Globus pallidus (tissue), 1 donor: ENCODE results near the gene AR.

Experiments used
- DNase-seq: peaks from one replicate; pipeline ENCODE4 v3.0.0-alpha.2; 2015; ENCODE audit warnings: low spot score

Gene AR

GRCh38 chrX:67563469-67564448, 19.9 kb downstream of the AR start:
- no peak for DNase-seq

- DNase-seq: no peak
Measured at GRCh38 chrX:67564475-67564874, 20.7 kb downstream of the AR start.

DNA sequence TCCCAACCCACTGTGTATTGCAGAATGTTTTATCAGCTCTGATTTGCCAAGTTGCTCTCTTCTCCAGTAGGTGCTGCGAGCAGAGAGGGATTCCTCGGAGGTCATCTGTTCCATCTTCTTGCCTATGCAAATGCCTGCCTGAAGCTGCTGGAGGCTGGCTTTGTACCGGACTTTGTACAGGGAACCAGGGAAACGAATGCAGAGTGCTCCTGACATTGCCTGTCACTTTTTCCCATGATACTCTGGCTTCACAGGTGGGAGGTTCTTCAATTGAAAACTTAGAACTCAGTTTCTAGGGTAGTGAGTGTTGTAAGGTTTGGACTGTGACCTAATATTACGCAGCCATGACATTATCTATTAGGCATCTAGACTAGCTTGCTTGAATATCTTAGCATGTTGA, 24.9 kb downstream of the AR start:
- DNase-seq: no peak

DNA sequence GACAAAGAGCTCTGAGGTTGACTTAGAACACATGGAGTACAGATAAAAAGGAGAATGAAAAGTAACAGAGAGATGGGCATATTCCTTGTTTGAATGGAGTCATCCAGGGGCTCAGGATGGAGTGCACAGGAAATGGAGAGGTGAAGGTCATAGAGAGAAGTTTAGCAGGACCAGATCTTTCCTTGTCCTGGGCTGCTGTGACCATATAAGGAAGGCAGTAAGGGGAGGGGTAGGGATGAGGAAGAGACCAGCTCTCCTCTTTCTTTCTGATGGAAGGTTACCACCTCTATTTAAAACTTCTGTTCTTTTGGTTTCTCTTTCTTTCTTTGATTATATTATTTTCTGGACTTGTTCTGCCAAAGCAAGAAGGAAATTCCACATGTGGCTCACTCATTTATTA, 27.0 kb downstream of the AR start:
- no peak for DNase-seq

GRCh38 chrX:67574696-67575095, 30.9 kb downstream of the AR start:
- DNase-seq: no peak

DNA sequence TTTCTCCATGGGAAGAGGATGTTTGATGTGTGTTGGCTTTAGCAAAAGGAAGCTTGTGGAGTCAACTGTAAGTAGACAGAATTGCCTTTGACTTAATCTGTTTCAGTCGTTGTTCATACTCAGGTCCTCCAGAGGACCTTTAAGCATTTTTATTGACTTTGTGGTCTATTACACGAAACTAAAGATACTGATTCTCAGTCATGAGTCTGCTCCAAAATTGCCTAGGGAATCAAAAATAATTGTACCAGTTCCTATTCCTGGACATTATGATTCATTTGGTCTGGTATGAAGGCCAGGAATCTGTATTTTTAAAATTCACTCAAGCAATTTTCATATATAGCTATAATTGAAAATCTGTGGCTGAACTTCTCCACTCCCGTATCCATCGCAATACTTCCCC, 38.6 kb downstream of the AR start:
- no peak for DNase-seq

- DNase-seq: no peak
Measured at GRCh38 chrX:67583171-67583570, 39.4 kb downstream of the AR start.

GRCh38 chrX:67585401-67585800, 41.6 kb downstream of the AR start:
- DNase-seq: no peak

DNA sequence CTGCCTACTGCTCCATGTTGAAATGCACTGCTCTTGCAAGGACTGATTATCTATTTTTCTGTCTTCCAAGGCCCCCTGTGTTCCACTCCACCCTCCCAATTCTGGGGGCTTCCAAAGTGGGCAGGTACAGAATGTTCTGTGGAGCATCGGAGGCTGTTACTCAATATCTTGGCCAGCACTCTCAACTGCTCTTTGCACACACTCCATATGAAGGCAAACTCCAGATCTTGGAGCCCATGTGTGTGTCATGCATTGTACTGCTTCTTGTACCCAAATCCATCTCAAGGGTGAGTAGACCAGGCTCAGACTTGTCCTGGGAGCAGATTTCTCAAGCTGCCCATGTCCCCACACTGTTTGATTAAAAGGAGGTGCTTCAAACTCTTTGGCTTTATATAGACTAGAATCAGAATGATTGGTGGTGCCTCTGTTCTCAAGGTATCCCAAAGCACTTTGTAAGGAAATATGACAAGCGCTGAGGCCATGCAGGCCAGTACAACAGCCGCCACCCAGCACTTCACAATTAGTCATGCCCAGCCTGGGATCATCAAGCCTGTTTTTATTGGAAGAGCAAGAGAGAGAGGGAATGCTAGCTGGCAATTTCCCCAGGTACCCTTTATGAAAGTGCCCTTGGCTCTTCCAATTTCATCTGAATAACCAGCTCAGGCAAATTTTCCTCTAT, 44.3 kb downstream of the AR start:
- no peak for DNase-seq

GRCh38 chrX:67596839-67597790, 53.3 kb downstream of the AR start:
- DNase-seq: no peak

GRCh38 chrX:67599532-67599931, 55.7 kb downstream of the AR start:
- DNase-seq: no peak

DNA sequence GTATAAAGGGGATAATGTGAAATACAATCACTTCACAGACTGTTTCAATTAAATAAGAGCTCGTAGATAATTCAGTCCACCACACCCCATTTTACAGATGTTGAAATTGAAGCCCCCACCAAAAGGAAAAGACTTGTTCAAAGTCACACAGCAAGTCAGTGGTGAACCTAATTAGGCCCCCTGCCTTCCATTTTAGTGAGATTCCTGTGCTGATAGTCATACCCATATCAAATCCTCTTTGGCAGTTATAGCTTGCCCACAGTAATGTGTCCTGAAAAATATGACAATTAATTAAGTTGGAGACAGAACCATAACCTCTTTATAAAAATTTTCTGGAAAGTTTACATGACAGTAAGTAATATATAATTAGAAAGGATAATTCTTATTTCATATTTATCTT, 58.0 kb downstream of the AR start:
- no peak for DNase-seq

- no peak for DNase-seq
Measured at GRCh38 chrX:67604979-67605703, 61.3 kb downstream of the AR start.

GRCh38 chrX:67607466-67607865, 63.6 kb downstream of the AR start:
- DNase-seq: no peak

- DNase-seq: no peak
Measured at GRCh38 chrX:67610282-67610681, 66.5 kb downstream of the AR start.

GRCh38 chrX:67612231-67612630, 68.4 kb downstream of the AR start:
- no peak for DNase-seq

DNA sequence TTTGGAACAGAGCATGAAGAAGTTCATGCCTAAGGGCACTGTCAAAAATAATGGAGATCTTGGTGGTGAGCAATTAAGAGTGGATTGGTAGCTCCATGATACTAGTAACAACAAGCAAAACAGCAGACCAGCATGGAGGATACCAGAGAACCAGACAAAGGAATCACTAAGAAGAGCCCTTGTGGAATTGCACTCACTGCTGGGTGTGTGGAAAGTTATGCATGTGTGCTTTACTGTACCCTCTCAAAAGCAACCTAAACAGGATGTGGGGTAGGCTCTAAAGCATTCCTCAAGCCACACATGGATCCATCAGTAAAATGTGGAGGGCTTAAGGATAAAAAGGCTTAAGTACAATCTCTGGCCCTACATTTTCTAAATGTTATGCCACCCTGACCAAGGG, 69.5 kb downstream of the AR start:
- no peak for DNase-seq

GRCh38 chrX:67613996-67614395, 70.2 kb downstream of the AR start:
- no peak for DNase-seq

GRCh38 chrX:67614423-67614822, 70.6 kb downstream of the AR start:
- DNase-seq: no peak

DNA sequence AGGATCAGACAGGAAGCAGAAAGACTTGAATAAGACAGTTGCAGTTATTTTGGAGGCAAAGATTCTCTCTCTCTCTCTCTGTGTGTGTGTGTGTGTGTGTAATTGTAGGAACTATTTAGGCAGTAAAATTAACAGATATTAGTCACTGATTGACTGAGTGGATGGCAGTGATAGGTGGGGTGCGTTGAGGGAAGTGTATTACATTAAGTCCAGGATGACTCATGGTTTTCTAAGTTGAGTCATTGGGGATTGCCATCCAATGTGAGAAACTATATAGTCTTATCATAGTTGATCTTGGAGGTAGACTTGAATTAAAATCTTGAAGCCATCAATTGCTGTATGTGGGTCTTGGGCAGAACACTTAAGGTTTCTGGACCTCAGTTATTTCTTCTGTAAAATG, 75.4 kb downstream of the AR start:
- no peak for DNase-seq

GRCh38 chrX:67622053-67622585, 78.3 kb downstream of the AR start:
- no peak for DNase-seq
